H1 (cell line): Measurements from ENCODE around the gene SEL1L3. TPM values are rescaled to one million over a fixed set of nuclear protein-coding genes. Genes with fewer than 3 reads are reported as not detected.

ENCODE experiments used
- CTCF ChIA-PET: fragments of 300-600 bp; sonication (Branson Sonifier 250); formaldehyde crosslinking; loops from one replicate; lab custom pipeline; 2021; ENCODE audit not compliant: partially characterized antibody; lab: Charles Lee
- POLR2A ChIA-PET: fragments of 300-600 bp; sonication (Branson Sonifier 250); formaldehyde crosslinking; loops from one replicate; lab custom pipeline; 2021; ENCODE audit warnings: inconsistent platforms; ENCODE audit not compliant: partially characterized antibody; lab: Charles Lee
- DNase-seq, 2 experiments: peaks; one replicate each; pipeline versions ENCODE4 v3.0.0 to v3.0.0-alpha.2; 2010 to 2022; ENCODE audit warnings: low spot score in 2 of 2, low read depth in 1 of 2, mixed read lengths in 1 of 2
- FAIRE-seq: peaks from 2 replicates; lab custom pipeline; 2011; peaks lifted over from hg19 to GRCh38; lab: Jason Lieb, UNC
- H2AFZ ChIP-seq: 2 replicates; pipeline ENCODE4 v1.8.1; 2012; ENCODE audit warnings: low read length, inconsistent platforms
- H2AK5ac ChIP-seq: 2 replicates; pipeline ENCODE4 v1.6.1; 2013; ENCODE audit warnings: low read depth, low read length
- H2BK120ac ChIP-seq: replicated peaks from 2 replicates; pipeline ENCODE3; 2013; ENCODE audit warnings: low read depth, low read length, inconsistent platforms
- H2BK12ac ChIP-seq: 2 replicates; pipeline ENCODE4 v1.6.1; 2013; ENCODE audit warnings: low read depth, low read length
- H2BK15ac ChIP-seq: 2 replicates; pipeline ENCODE4 v1.6.1; 2013; ENCODE audit warnings: low read length
- H2BK20ac ChIP-seq: 2 replicates; pipeline ENCODE4 v1.6.1; 2013; ENCODE audit warnings: low read length
- H2BK5ac ChIP-seq: 2 replicates; pipeline ENCODE4 v1.6.1; 2013; ENCODE audit warnings: low read depth, low read length
- H3K14ac ChIP-seq: 2 replicates; pipeline ENCODE4 v1.6.1; 2013; ENCODE audit warnings: inconsistent platforms; ENCODE audit not compliant: insufficient read length
- H3K18ac ChIP-seq: 2 replicates; pipeline ENCODE4 v1.6.1; 2013; ENCODE audit warnings: low read length; ENCODE audit errors: extremely low read depth
- H3K23ac ChIP-seq: 2 replicates; pipeline ENCODE4 v1.6.1; 2013; ENCODE audit warnings: inconsistent platforms; ENCODE audit not compliant: insufficient read length
- H3K23me2 ChIP-seq: 2 replicates; pipeline ENCODE4 v1.6.1; 2013; ENCODE audit warnings: low read depth, low read length
- H3K27ac ChIP-seq: 2 replicates; pipeline ENCODE4 v1.6.1; 2011; ENCODE audit warnings: low read depth, low read length, inconsistent platforms
- H3K27me3 ChIP-seq, 4 experiments: replicated peaks in 1 of 4; 1 replicate in 1 of 4; 2 replicates in 3 of 4; pipeline versions ENCODE4 v1.6.1 to v1.8.1; 2011 to 2013; ENCODE audit warnings: low read length in 3 of 4, mild to moderate bottlenecking in 3 of 4, inconsistent platforms in 2 of 4, mixed read lengths in 2 of 4, moderate library complexity in 1 of 4; ENCODE audit not compliant: control insufficient read depth in 3 of 4, insufficient read depth in 3 of 4; ENCODE audit errors: extremely low read depth in 1 of 4
- H3K36me3 ChIP-seq, 4 experiments: 2 replicates each; pipeline versions ENCODE4 v1.6.1 to v1.8.1; 2011 to 2013; ENCODE audit warnings: mild to moderate bottlenecking in 4 of 4, low read length in 3 of 4, moderate library complexity in 2 of 4, control low read depth in 1 of 4, inconsistent platforms in 1 of 4; ENCODE audit not compliant: insufficient read depth in 4 of 4, control insufficient read depth in 2 of 4
- H3K4ac ChIP-seq: replicated peaks from 2 replicates; pipeline ENCODE3; 2013; ENCODE audit warnings: low read length, low read depth, mixed read lengths, inconsistent platforms; ENCODE audit not compliant: insufficient read length
- H3K4me1 ChIP-seq, 4 experiments: replicated peaks in 1 of 4; 1 replicate in 1 of 4; 2 replicates in 3 of 4; pipeline versions ENCODE4 v1.6.1 to v1.8.1; 2011 to 2013; ENCODE audit warnings: low read length in 3 of 4, inconsistent platforms in 2 of 4, mixed read lengths in 1 of 4; ENCODE audit not compliant: insufficient read depth in 4 of 4, control insufficient read depth in 3 of 4
- H3K4me2 ChIP-seq, 2 experiments: 2 replicates each; pipeline versions ENCODE4 v1.6.1 to v1.8.1; 2011 to 2013; ENCODE audit warnings: low read depth in 2 of 2, low read length in 2 of 2, control low read depth in 1 of 2, inconsistent platforms in 1 of 2, mild to moderate bottlenecking in 1 of 2; ENCODE audit not compliant: insufficient read depth in 1 of 2
- H3K4me3 ChIP-seq, 4 experiments: fragments of 200-600, 300-600 bp in 1 of 4; sonication (generic), shearing (Covaris generic), sonication (Bioruptor Twin) in 1 of 4; 2 replicates each; pipeline versions ENCODE4 v1.5.1 to v1.8.1; 2011 to 2016; ENCODE audit warnings: low read length in 4 of 4, low read depth in 3 of 4, control low read depth in 2 of 4, inconsistent platforms in 2 of 4, mild to moderate bottlenecking in 2 of 4, mixed read lengths in 1 of 4, moderate library complexity in 1 of 4; ENCODE audit not compliant: insufficient read depth in 2 of 4; ENCODE audit errors: extremely low read depth in 1 of 4
- H3K56ac ChIP-seq: replicated peaks from 2 replicates; pipeline ENCODE3; 2013; ENCODE audit warnings: low read depth, mild to moderate bottlenecking, mixed read lengths, low read length, inconsistent platforms; ENCODE audit not compliant: insufficient read length
- H3K79me1 ChIP-seq: 2 replicates; pipeline ENCODE4 v1.6.1; 2013; ENCODE audit warnings: low read depth, low read length, control low read depth
- H3K79me2 ChIP-seq, 2 experiments: 2 replicates each; pipeline versions ENCODE4 v1.6.1 to v1.8.1; 2012 to 2013; ENCODE audit warnings: low read length in 2 of 2, mild to moderate bottlenecking in 2 of 2, inconsistent platforms in 1 of 2; ENCODE audit not compliant: insufficient read depth in 2 of 2, control insufficient read depth in 1 of 2
- H3K9ac ChIP-seq, 4 experiments: replicated peaks in 1 of 4; 1 replicate in 1 of 4; 2 replicates in 3 of 4; pipeline versions ENCODE4 v1.6.1 to v1.8.1; 2011 to 2013; ENCODE audit warnings: low read depth in 3 of 4, low read length in 3 of 4, control low read depth in 2 of 4, mild to moderate bottlenecking in 2 of 4, moderate library complexity in 2 of 4, inconsistent platforms in 1 of 4; ENCODE audit errors: extremely low read depth in 1 of 4
- H3K9me3 ChIP-seq, 2 experiments: 2 replicates each; pipeline versions ENCODE4 v1.6.1 to v1.8.1; 2012 to 2013; ENCODE audit warnings: mild to moderate bottlenecking in 2 of 2, moderate library complexity in 2 of 2, control low read depth in 1 of 2, inconsistent platforms in 1 of 2, low read depth in 1 of 2, low read length in 1 of 2, mixed read lengths in 1 of 2; ENCODE audit not compliant: insufficient read depth in 2 of 2
- H4K20me1 ChIP-seq, 2 experiments: replicated peaks in 1 of 2; 2 replicates each; pipeline versions ENCODE3 to v1.8.1; 2011 to 2013; ENCODE audit warnings: inconsistent platforms in 2 of 2, low read length in 2 of 2, mild to moderate bottlenecking in 1 of 2; ENCODE audit not compliant: insufficient read depth in 2 of 2, control insufficient read depth in 1 of 2
- H4K5ac ChIP-seq: 2 replicates; pipeline ENCODE4 v1.6.1; 2013; ENCODE audit warnings: low read length, low read depth, mixed read lengths, inconsistent platforms; ENCODE audit not compliant: insufficient read length
- H4K8ac ChIP-seq: 2 replicates; pipeline ENCODE4 v1.8.0; 2013; ENCODE audit warnings: mild to moderate bottlenecking, moderate library complexity, low read length, inconsistent platforms; ENCODE audit not compliant: insufficient read depth; ENCODE audit errors: extremely low read depth
- H4K91ac ChIP-seq: replicated peaks from 2 replicates; pipeline ENCODE3; 2013; ENCODE audit warnings: low read length, mixed read lengths, inconsistent platforms; ENCODE audit not compliant: insufficient read length
- BCL11A ChIP-seq, 2 experiments: IDR thresholded peaks; one replicate each; pipeline ENCODE4 v1.6.1; 2011; ENCODE audit warnings: low read depth in 2 of 2, low read length in 2 of 2, mild to moderate bottlenecking in 2 of 2
- CEBPB ChIP-seq: IDR thresholded peaks from 2 replicates; pipeline ENCODE4 v1.6.1; 2012; ENCODE audit warnings: low read depth, low read length
- WGBS, 2 experiments: shearing (Covaris generic) in 1 of 2; methylation state at CpG; one replicate each; pipeline versions ENCODE4 v1.1.6 to v1.1.7; 2013 to 2015; ENCODE audit warnings: low lambda C conversion rate in 2 of 2, mixed read lengths in 2 of 2, inconsistent platforms in 1 of 2, low coverage in 1 of 2, missing lambda C conversion rate in 1 of 2; ENCODE audit not compliant: insufficient replicate concordance in 2 of 2, insufficient coverage in 1 of 2, insufficient read length in 1 of 2; ENCODE audit errors: extremely low coverage in 1 of 2, missing lambda C conversion rate in 1 of 2; 5-methylcytosine and 5-hydroxymethylcytosine counted together
- polyA plus RNA-seq, 7 experiments: library from polyadenylated mRNA; depleted of rRNA in 3 of 7; stranded (reverse) in 5 of 7; unstranded in 2 of 7; fragments of >200 nt in 5 of 7; fragments of 200-250 nt in 2 of 7; gene quantifications; 1 replicate in 5 of 7; 2 replicates in 1 of 7; 4 replicates in 1 of 7; pipeline versions ENCODE4 v1.2.1 to v1.2.3, GENCODE V29; 2011 to 2013; ENCODE audit warnings: missing spikeins in 2 of 7, mixed read lengths in 2 of 7
- total RNA-seq: library from RNA; stranded (reverse); fragmentation: NEBNext Ultra II Directional; extraction: Animal tissue kit (Norgen Biotek cat#: 25700); gene quantifications from 2 replicates; pipeline ENCODE4 v1.2.1, GENCODE V29; 2021

SEL1L3 gene
- total and polyA plus RNA-seq, 2 of the 8 experiments (the other 6 are each of a cell fraction or from before 2014, with no cell fraction given), result 18.2 to 54.0 TPM

- H3K79me1 ChIP-seq, result no peaks in the 10 kb centered on the region; the same call in 1 of the 2 replicates
- H3K27ac ChIP-seq, result no peak overlapping the region
- no peak overlapping the region for H3K4ac ChIP-seq
- H4K5ac ChIP-seq, result no peak overlapping the region
- H3K36me3 ChIP-seq, result peaks cover 2 to 39% (median 14%) of the 10 kb centered on the region in 4 experiments; a peak in 7 of 8 replicates
- no peaks in the 10 kb centered on the region for H3K27me3 ChIP-seq
- H3K23me2 ChIP-seq, result no peaks in the 10 kb centered on the region
- H2BK12ac ChIP-seq, result no peak overlapping the region
- no peak overlapping the region for H3K18ac ChIP-seq
- H4K20me1 ChIP-seq, result no peaks in the 10 kb centered on the region
- no peak overlapping the region for H3K14ac ChIP-seq
- CTCF ChIA-PET, result interaction anchor here (2.0 kb wide), 1 partner anchor 9 kb away, joined by 6 read pairs; no protein-coding TSS in a partner anchor
- H4K8ac ChIP-seq, result no peak overlapping the region
- H3K4me2 ChIP-seq, result no peak overlapping the region
- no peak overlapping the region for H2BK5ac ChIP-seq
- no peak for DNase-seq
- H3K23ac ChIP-seq, result no peak overlapping the region
- no peak overlapping the region for H2AFZ ChIP-seq
- no peak overlapping the region for H2BK20ac ChIP-seq
- no peak overlapping the region for H3K56ac ChIP-seq
- POLR2A ChIA-PET, result no interaction called here
- no peak for FAIRE-seq
- H3K4me1 ChIP-seq, result no peaks in the 10 kb centered on the region
- H4K91ac ChIP-seq, result no peak overlapping the region
- 93% methylated on average over 8 of the region's 8 CpGs; no CpG with 5 or more reads in 1 of the 2 experiments for WGBS, 2 experiments
- no peak overlapping the region for H3K4me3 ChIP-seq
- TF ChIP-seq BCL11A (IDR thresholded peaks at IDR 0.05; ENCODE audit: low read depth in 2 of 2, low read length in 2 of 2) (no peak), CEBPB (no peak)
- H2BK120ac ChIP-seq, result no peak overlapping the region
- H3K9ac ChIP-seq, result no peak overlapping the region
- no peaks in the 10 kb centered on the region for H3K9me3 ChIP-seq
- H2AK5ac ChIP-seq, result no peak overlapping the region
- no peak overlapping the region for H2BK15ac ChIP-seq
- H3K79me2 ChIP-seq, result no peaks in the 10 kb centered on the region
Observed at GRCh38 chr4:25759101-25759500, 103.7 kb downstream of the SEL1L3 start.
